Ishikawa (cell line): Measurements from ENCODE around the gene PLPPR1.

Experiments
- CEBPB ChIP-seq: IDR thresholded peaks from 2 replicates; pipeline ENCODE4 v1.6.1; 2012
- CREB1 ChIP-seq: IDR thresholded peaks from 2 replicates; pipeline ENCODE4 v1.6.1; 2012; ENCODE audit warnings: low read depth
- EGR1 ChIP-seq: IDR thresholded peaks from 2 replicates; pipeline ENCODE4 v1.6.1; 2012
- EP300 ChIP-seq: IDR thresholded peaks from 2 replicates; pipeline ENCODE4 v1.6.1; 2012; ENCODE audit warnings: borderline replicate concordance
- FOXM1 ChIP-seq: IDR thresholded peaks from 2 replicates; pipeline ENCODE4 v1.6.1; 2012; ENCODE audit warnings: low read depth, borderline replicate concordance
- NFIC ChIP-seq: IDR thresholded peaks from 2 replicates; pipeline ENCODE4 v1.6.1; 2012
- RAD21 ChIP-seq: IDR thresholded peaks from 2 replicates; pipeline ENCODE4 v1.6.1; 2012; ENCODE audit warnings: low read depth
- TAF1 ChIP-seq: IDR thresholded peaks from 2 replicates; pipeline ENCODE4 v1.6.1; 2012; ENCODE audit warnings: low read depth, mild to moderate bottlenecking
- TCF12 ChIP-seq: IDR thresholded peaks from 2 replicates; pipeline ENCODE4 v1.6.1; 2012; ENCODE audit warnings: low read depth
- TEAD4 ChIP-seq: IDR thresholded peaks from 2 replicates; pipeline ENCODE4 v1.6.1; 2012
- YY1 ChIP-seq: IDR thresholded peaks from 2 replicates; pipeline ENCODE4 v1.6.1; 2012; ENCODE audit warnings: low read depth
- ZBTB7A ChIP-seq: IDR thresholded peaks from 2 replicates; pipeline ENCODE4 v1.6.1; 2012; ENCODE audit warnings: low read depth
- TF ChIP-seq, protein P1 (sequence below): IDR thresholded peaks from 2 replicates; pipeline ENCODE4 v1.6.1; 2012
- TF ChIP-seq, protein P2 (sequence below): IDR thresholded peaks from 2 replicates; pipeline ENCODE4 v1.6.1; 2012
- TF ChIP-seq, protein P3 (sequence below): IDR thresholded peaks from 2 replicates; pipeline ENCODE4 v1.6.1; 2012; ENCODE audit warnings: low read depth, mild to moderate bottlenecking

Gene PLPPR1

DNA sequence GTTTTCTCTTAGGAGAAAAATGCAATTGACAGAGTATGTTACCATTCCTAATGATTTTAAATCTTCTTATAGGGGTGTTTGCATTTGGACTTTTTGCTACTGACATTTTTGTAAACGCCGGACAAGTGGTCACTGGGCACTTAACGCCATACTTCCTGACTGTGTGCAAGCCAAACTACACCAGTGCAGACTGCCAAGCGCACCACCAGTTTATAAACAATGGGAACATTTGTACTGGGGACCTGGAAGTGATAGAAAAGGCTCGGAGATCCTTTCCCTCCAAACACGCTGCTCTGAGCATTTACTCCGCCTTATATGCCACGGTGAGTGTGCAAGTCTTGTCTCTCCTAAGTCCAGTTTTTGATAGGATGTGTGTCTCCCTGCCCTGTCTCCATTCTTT lies 280.6 kb downstream of the PLPPR1 start:
- TF ChIP-seq NFIC (no peak), TCF12 (no peak), EP300 (no peak), YY1 (no peak), TEAD4 (no peak), FOXM1 (no peak), CREB1 (no peak), CEBPB (no peak)
- TF ChIP-seq, protein P1, sequence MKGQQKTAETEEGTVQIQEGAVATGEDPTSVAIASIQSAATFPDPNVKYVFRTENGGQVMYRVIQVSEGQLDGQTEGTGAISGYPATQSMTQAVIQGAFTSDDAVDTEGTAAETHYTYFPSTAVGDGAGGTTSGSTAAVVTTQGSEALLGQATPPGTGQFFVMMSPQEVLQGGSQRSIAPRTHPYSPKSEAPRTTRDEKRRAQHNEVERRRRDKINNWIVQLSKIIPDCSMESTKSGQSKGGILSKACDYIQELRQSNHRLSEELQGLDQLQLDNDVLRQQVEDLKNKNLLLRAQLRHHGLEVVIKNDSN, result no peak
- TF ChIP-seq, protein P2, sequence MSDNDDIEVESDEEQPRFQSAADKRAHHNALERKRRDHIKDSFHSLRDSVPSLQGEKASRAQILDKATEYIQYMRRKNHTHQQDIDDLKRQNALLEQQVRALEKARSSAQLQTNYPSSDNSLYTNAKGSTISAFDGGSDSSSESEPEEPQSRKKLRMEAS, result no peak

DNA sequence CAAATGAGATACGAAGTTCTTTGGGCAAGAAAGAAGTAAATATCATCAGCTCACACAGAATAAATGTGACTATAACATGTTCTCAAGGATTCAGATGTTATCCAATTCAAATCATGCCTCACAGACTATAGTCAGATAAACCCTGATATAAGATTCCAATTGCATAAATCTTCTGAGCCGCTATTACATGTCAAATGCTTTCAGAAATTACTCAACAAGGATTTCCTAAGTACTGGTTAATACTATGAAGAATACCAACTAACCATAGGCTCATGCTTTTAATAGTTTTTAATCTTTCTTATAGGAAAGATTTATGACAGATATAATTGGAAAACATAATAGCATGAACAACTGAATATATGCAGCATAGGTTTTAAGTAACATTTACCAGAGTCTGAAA lies 282.7 kb downstream of the PLPPR1 start:
- TF ChIP-seq TCF12, result no peak
- TF ChIP-seq YY1, result no peak
- TF ChIP-seq NFIC, result no peak
- no peak for TF ChIP-seq CEBPB
- TF ChIP-seq TAF1, result no peak
- no peak for TF ChIP-seq EGR1
- TF ChIP-seq ZBTB7A, result no peak
- TF ChIP-seq, protein P2, result no peak
- no peak for TF ChIP-seq TEAD4
- TF ChIP-seq CREB1, result no peak

DNA sequence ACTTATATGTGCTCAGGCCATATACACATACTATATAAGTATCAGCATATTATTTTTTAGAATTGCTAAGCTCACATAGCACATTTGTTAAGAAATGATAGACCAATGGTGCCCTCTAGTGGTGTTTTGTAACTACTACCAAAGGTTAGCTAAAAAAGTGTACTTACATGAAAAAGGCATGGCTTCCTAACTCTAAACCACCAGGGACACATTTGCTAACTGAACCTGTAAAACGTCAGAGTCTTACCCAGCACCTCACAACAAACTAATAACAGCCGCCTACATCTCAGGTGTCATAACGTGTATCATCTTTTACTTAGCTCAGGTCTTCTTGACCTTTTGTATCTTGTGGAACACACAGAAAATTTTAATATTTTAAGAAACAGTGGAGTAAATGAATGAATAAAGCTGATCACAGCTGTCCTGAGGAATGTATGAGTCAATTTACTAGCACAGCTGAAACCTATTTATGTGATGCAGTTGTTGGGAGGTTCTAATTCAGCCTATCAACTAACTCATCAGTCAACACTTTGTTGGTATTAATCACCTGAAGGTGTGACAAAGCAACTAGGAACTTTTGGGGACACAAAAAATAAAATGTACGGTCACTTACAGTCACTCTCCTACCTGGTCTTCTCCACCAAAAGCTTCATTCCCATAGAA lies 283.4 kb downstream of the PLPPR1 start:
- TF ChIP-seq TEAD4, result no peak
- no peak for TF ChIP-seq FOXM1
- TF ChIP-seq RAD21, result peak; percentile 78

DNA sequence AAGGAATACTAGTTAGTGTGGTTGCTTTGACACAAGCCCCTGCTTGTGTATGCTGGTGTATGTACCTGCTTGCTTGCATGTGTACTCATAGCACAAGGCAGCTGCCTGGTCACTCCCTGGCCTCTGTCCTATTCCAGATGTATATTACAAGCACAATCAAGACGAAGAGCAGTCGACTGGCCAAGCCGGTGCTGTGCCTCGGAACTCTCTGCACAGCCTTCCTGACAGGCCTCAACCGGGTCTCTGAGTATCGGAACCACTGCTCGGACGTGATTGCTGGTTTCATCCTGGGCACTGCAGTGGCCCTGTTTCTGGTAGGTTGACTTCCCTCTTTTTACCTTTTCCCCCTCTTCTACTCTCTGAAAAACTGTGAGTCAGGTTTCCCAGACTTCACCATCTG lies 284.1 kb downstream of the PLPPR1 start:
- no peak for TF ChIP-seq YY1
- TF ChIP-seq, protein P1, result no peak
- no peak for TF ChIP-seq NFIC
- no peak for TF ChIP-seq EP300
- TF ChIP-seq, protein P2, result no peak
- TF ChIP-seq TAF1, result no peak
- no peak for TF ChIP-seq TEAD4
- TF ChIP-seq CREB1, result no peak
- no peak for TF ChIP-seq RAD21
- no peak for TF ChIP-seq CEBPB
- TF ChIP-seq, protein P3, sequence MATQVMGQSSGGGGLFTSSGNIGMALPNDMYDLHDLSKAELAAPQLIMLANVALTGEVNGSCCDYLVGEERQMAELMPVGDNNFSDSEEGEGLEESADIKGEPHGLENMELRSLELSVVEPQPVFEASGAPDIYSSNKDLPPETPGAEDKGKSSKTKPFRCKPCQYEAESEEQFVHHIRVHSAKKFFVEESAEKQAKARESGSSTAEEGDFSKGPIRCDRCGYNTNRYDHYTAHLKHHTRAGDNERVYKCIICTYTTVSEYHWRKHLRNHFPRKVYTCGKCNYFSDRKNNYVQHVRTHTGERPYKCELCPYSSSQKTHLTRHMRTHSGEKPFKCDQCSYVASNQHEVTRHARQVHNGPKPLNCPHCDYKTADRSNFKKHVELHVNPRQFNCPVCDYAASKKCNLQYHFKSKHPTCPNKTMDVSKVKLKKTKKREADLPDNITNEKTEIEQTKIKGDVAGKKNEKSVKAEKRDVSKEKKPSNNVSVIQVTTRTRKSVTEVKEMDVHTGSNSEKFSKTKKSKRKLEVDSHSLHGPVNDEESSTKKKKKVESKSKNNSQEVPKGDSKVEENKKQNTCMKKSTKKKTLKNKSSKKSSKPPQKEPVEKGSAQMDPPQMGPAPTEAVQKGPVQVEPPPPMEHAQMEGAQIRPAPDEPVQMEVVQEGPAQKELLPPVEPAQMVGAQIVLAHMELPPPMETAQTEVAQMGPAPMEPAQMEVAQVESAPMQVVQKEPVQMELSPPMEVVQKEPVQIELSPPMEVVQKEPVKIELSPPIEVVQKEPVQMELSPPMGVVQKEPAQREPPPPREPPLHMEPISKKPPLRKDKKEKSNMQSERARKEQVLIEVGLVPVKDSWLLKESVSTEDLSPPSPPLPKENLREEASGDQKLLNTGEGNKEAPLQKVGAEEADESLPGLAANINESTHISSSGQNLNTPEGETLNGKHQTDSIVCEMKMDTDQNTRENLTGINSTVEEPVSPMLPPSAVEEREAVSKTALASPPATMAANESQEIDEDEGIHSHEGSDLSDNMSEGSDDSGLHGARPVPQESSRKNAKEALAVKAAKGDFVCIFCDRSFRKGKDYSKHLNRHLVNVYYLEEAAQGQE, result no peak
- TF ChIP-seq TCF12, result no peak
- TF ChIP-seq ZBTB7A, result no peak
- no peak for TF ChIP-seq EGR1
- TF ChIP-seq FOXM1, result no peak

DNA sequence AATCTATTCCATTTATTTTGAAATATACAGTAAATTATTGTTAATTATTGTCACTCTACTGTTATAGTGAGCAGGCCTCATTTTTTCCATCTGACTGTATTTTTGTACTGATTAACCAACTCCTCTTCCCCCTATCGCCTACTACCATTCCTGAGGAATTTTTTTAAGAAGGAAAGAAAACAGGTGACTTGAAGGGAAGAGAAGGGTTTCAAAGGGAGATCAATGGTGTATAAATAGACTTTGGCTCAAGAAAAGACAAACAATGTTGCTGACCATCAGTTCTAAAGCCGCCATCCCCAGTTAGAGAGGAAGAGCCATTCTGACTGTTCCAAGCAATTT lies 286.6 kb downstream of the PLPPR1 start:
- TF ChIP-seq RAD21, result no peak
- TF ChIP-seq, protein P2, result no peak
- no peak for TF ChIP-seq FOXM1

DNA sequence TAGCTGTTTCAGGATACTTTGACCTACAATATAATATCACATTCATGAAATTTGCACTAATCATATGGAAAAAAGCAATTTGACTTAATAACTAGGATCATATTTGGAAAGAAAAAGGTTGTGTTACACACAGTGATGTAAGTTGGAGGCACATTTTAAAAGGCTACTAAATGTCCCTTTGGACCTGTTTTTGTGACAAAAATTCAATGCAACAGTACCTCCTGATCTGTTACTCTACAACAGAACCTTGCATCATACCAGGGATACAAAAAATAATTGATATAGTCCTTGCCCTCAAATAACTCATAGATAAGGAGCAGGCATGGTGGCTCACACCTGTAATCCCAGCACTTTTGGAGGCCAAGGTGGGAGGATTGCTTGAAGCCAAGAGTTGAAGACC lies 289.2 kb downstream of the PLPPR1 start:
- no peak for TF ChIP-seq CREB1

DNA sequence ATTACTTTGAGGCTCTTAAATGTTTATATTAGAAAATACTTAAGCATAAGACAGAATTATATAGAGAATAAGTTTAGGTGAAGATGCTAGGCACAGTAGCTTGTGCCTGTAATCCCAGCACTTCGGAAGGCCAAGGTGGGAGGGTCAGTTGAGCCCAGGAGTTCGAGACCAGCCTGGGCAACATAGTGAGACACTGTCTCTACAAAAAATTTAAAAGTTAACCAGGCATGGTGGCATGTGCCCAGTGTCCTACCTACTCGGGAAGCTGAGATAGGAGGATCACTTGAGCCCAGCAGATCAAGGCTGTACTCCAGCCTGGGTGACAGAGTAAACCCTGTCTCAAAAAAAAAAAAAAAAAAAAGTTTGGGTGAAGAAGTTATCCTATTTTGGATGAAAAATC lies 294.6 kb downstream of the PLPPR1 start:
- TF ChIP-seq EP300 (no peak), YY1 (no peak), TCF12 (no peak), CEBPB (no peak), ZBTB7A (no peak), NFIC (no peak), TEAD4 (no peak), FOXM1 (no peak)
- TF ChIP-seq, protein P3, result no peak
